HEK293 (cell line): ENCODE data around the gene NHLRC2.

Source experiments
- CTCF ChIA-PET: fragments of 350-600 bp; formaldehyde crosslinking; extraction: SDS; loops from one replicate; lab custom pipeline; 2021; ENCODE audit warnings: antibody characterized with exemption; lab: Yijun Ruan, JAX
- POLR2A ChIA-PET: fragments of 300-600 bp; formaldehyde crosslinking; extraction: SDS; loops from one replicate; lab custom pipeline; 2020; ENCODE audit warnings: antibody characterized with exemption, inconsistent platforms; lab: Yijun Ruan, JAX
- H3K27ac ChIP-seq: fragments of 200-500 bp; sonication (Bioruptor generic); 2 replicates; pipeline ENCODE4 v1.5.1; 2014; ENCODE audit warnings: low read depth, low read length, control low read depth, inconsistent platforms; ENCODE audit errors: extremely low read depth
- H3K36me3 ChIP-seq, 2 experiments: fragments of 200-500 bp in 1 of 2; sonication (Bioruptor generic) in 1 of 2; 1 replicate in 1 of 2; 2 replicates in 1 of 2; pipeline ENCODE4 v1.5.1; 2014 to 2017; ENCODE audit warnings: inconsistent platforms in 2 of 2, low read length in 2 of 2; ENCODE audit not compliant: control insufficient read depth in 2 of 2, insufficient read depth in 1 of 2
- H3K4me1 ChIP-seq: fragments of 200-500 bp; sonication (Bioruptor generic); 2 replicates; pipeline ENCODE4 v1.5.1; 2014; ENCODE audit warnings: mild to moderate bottlenecking, low read length, inconsistent platforms; ENCODE audit not compliant: control insufficient read depth, insufficient read depth
- H3K4me3 ChIP-seq: 2 replicates; pipeline ENCODE4 v1.5.1; 2011; ENCODE audit warnings: low read depth, mild to moderate bottlenecking, control low read depth, low read length, moderate library complexity
- H3K9me3 ChIP-seq: fragments of 200-500 bp; sonication (Bioruptor generic); 2 replicates; pipeline ENCODE4 v1.5.1; 2014; ENCODE audit warnings: low read depth, low read length, inconsistent platforms; ENCODE audit not compliant: control insufficient read depth, insufficient read depth
- GLIS2 ChIP-seq: fragments of 450-650 bp; formaldehyde crosslinking; IDR thresholded peaks from 2 replicates; pipeline ENCODE4 v1.5.1; 2016; ENCODE audit warnings: missing biosample characterization, missing genetic modification characterization
- KLF17 ChIP-seq: fragments of 450-650 bp; formaldehyde crosslinking; IDR thresholded peaks from 2 replicates; pipeline ENCODE4 v1.5.1; 2016; ENCODE audit warnings: missing biosample characterization, missing genetic modification characterization
- KLF8 ChIP-seq: fragments of 450-650 bp; formaldehyde crosslinking; IDR thresholded peaks from 2 replicates; pipeline ENCODE4 v1.5.1; 2016; ENCODE audit warnings: missing biosample characterization, missing genetic modification characterization
- MYNN ChIP-seq: fragments of 450-650 bp; formaldehyde crosslinking; IDR thresholded peaks from 2 replicates; pipeline ENCODE4 v1.5.1; 2016; ENCODE audit warnings: missing biosample characterization, missing genetic modification characterization, borderline replicate concordance
- RBAK ChIP-seq: fragments of 450-650 bp; formaldehyde crosslinking; IDR thresholded peaks from 2 replicates; pipeline ENCODE4 v1.5.1; 2016; ENCODE audit warnings: missing biosample characterization, missing genetic modification characterization
- REST ChIP-seq: fragments of 450-650 bp; formaldehyde crosslinking; IDR thresholded peaks from 2 replicates; pipeline ENCODE4 v1.5.1; 2016; ENCODE audit warnings: missing biosample characterization, missing genetic modification characterization
- ZBTB8A ChIP-seq: fragments of 450-650 bp; formaldehyde crosslinking; IDR thresholded peaks from 2 replicates; pipeline ENCODE4 v1.5.1; 2016; ENCODE audit warnings: missing biosample characterization, missing genetic modification characterization
- ZEB2 ChIP-seq: fragments of 450-650 bp; formaldehyde crosslinking; IDR thresholded peaks from 2 replicates; pipeline ENCODE4 v1.5.1; 2016; ENCODE audit warnings: missing biosample characterization, missing genetic modification characterization
- ZFP41 ChIP-seq: fragments of 450-650 bp; formaldehyde crosslinking; IDR thresholded peaks from 2 replicates; pipeline ENCODE4 v1.5.1; 2016; ENCODE audit warnings: missing biosample characterization, missing genetic modification characterization, borderline replicate concordance
- ZNF18 ChIP-seq: fragments of 450-650 bp; formaldehyde crosslinking; IDR thresholded peaks from 2 replicates; pipeline ENCODE4 v1.5.1; 2016; ENCODE audit warnings: missing biosample characterization, missing genetic modification characterization
- ZNF223 ChIP-seq: fragments of 450-650 bp; formaldehyde crosslinking; IDR thresholded peaks from 2 replicates; pipeline ENCODE4 v1.5.1; 2016; ENCODE audit warnings: missing biosample characterization, missing genetic modification characterization
- ZNF24 ChIP-seq: fragments of 450-650 bp; formaldehyde crosslinking; IDR thresholded peaks from 2 replicates; pipeline ENCODE4 v1.5.1; 2016; ENCODE audit warnings: missing biosample characterization, missing genetic modification characterization
- ZNF311 ChIP-seq: fragments of 450-650 bp; formaldehyde crosslinking; IDR thresholded peaks from 2 replicates; pipeline ENCODE4 v1.5.1; 2017; ENCODE audit warnings: missing biosample characterization, missing genetic modification characterization, borderline replicate concordance
- ZNF366 ChIP-seq: fragments of 450-650 bp; formaldehyde crosslinking; conservative IDR thresholded peaks from 2 replicates; pipeline ENCODE4 v1.5.1; 2016; ENCODE audit warnings: missing biosample characterization, missing genetic modification characterization
- ZNF391 ChIP-seq: fragments of 450-650 bp; formaldehyde crosslinking; IDR thresholded peaks from 2 replicates; pipeline ENCODE4 v1.5.1; 2016; ENCODE audit warnings: low read depth, missing biosample characterization, missing genetic modification characterization, borderline replicate concordance
- ZNF530 ChIP-seq: fragments of 450-650 bp; formaldehyde crosslinking; IDR thresholded peaks from 2 replicates; pipeline ENCODE4 v1.5.1; 2016; ENCODE audit warnings: low read depth, missing biosample characterization, missing genetic modification characterization
- ZNF660 ChIP-seq: fragments of 450-650 bp; IDR thresholded peaks from 2 replicates; pipeline ENCODE4 v1.5.1; 2018; ENCODE audit warnings: missing biosample characterization, mild to moderate bottlenecking, missing genetic modification characterization
- ZNF843 ChIP-seq: fragments of 450-650 bp; formaldehyde crosslinking; IDR thresholded peaks from 2 replicates; pipeline ENCODE4 v1.5.1; 2016; ENCODE audit warnings: missing biosample characterization, missing genetic modification characterization
- TF ChIP-seq, protein P1 (sequence below): fragments of 450-650 bp; formaldehyde crosslinking; IDR thresholded peaks from 2 replicates; pipeline ENCODE4 v1.5.1; 2016; ENCODE audit warnings: missing biosample characterization, missing genetic modification characterization
- TF ChIP-seq, protein P2 (sequence below): fragments of 450-650 bp; formaldehyde crosslinking; IDR thresholded peaks from 2 replicates; pipeline ENCODE4 v1.5.1; 2017; ENCODE audit warnings: missing biosample characterization, missing genetic modification characterization

NHLRC2 gene

GRCh38 chr10:113948048-113948447, 93.6 kb downstream of the NHLRC2 start:
- ChIA-PET POLR2A (interaction anchor here (0.6 kb wide), 1 partner anchor 81 kb away, joined by 6 read pairs; no protein-coding TSS in a partner anchor), CTCF (interaction anchor here (0.6 kb wide), 2 partner anchors 20 to 162 kb away, joined by 3 to 4 read pairs; no protein-coding TSS in a partner anchor)
- H3K4me1 ChIP-seq = no peaks in the 10 kb centered on the region
- no peak overlapping the region for H3K27ac ChIP-seq
- H3K36me3 ChIP-seq = no peaks in the 10 kb centered on the region
- H3K4me3 ChIP-seq = no peak overlapping the region
- TF ChIP-seq REST (tag by site-specific recombination) (no peak), MYNN (tag by site-specific recombination) (no peak), ZNF843 (tag by site-specific recombination) (no peak), ZNF24 (tag by site-specific recombination) (no peak), ZBTB8A (tag by site-specific recombination) (no peak), ZFP41 (tag by site-specific recombination) (no peak), ZNF223 (tag by site-specific recombination) (no peak), ZNF18 (tag by site-specific recombination) (no peak)
- TF ChIP-seq, protein P1, sequence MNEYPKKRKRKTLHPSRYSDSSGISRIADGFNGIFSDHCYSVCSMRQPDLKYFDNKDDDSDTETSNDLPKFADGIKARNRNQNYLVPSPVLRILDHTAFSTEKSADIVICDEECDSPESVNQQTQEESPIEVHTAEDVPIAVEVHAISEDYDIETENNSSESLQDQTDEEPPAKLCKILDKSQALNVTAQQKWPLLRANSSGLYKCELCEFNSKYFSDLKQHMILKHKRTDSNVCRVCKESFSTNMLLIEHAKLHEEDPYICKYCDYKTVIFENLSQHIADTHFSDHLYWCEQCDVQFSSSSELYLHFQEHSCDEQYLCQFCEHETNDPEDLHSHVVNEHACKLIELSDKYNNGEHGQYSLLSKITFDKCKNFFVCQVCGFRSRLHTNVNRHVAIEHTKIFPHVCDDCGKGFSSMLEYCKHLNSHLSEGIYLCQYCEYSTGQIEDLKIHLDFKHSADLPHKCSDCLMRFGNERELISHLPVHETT (tag by site-specific recombination) = no peak
- TF ChIP-seq, all 188 proteins: peak for 0
- H3K9me3 ChIP-seq = no peaks in the 10 kb centered on the region

- H3K36me3 ChIP-seq = no peaks in the 10 kb centered on the region
- no peak overlapping the region for H3K4me3 ChIP-seq
- no peaks in the 10 kb centered on the region for H3K4me1 ChIP-seq
- no peak overlapping the region for H3K27ac ChIP-seq
- ChIA-PET CTCF (no interaction called here), POLR2A (no interaction called here)
- peak; percentile 67 for TF ChIP-seq ZEB2 (tag by site-specific recombination)
- no peak for TF ChIP-seq ZNF391 (tag by site-specific recombination)
- TF ChIP-seq ZNF660 (tag by site-specific recombination) = no peak
- TF ChIP-seq ZNF366 (tag by site-specific recombination) = peak; percentile 62; the same call in 1 of the 2 replicates
- no peak for TF ChIP-seq ZNF311 (tag by site-specific recombination)
- TF ChIP-seq KLF8 (tag by site-specific recombination) = no peak
- no peak for TF ChIP-seq KLF17
- TF ChIP-seq ZNF530 (tag by site-specific recombination) = no peak
- no peak for TF ChIP-seq GLIS2 (tag by site-specific recombination)
- TF ChIP-seq, protein P2, sequence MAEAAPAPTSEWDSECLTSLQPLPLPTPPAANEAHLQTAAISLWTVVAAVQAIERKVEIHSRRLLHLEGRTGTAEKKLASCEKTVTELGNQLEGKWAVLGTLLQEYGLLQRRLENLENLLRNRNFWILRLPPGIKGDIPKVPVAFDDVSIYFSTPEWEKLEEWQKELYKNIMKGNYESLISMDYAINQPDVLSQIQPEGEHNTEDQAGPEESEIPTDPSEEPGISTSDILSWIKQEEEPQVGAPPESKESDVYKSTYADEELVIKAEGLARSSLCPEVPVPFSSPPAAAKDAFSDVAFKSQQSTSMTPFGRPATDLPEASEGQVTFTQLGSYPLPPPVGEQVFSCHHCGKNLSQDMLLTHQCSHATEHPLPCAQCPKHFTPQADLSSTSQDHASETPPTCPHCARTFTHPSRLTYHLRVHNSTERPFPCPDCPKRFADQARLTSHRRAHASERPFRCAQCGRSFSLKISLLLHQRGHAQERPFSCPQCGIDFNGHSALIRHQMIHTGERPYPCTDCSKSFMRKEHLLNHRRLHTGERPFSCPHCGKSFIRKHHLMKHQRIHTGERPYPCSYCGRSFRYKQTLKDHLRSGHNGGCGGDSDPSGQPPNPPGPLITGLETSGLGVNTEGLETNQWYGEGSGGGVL (tag by site-specific recombination) = no peak
- no peak for TF ChIP-seq RBAK
- no peaks in the 10 kb centered on the region for H3K9me3 ChIP-seq
Observed at GRCh38 chr10:113950268-113950667, 95.8 kb downstream of the NHLRC2 start.
